ENCODE measurements around the gene NOP9. TPM values are rescaled to one million over a fixed set of nuclear protein-coding genes. Genes with fewer than 3 reads are reported as not detected.

Gene NOP9
- polyA plus RNA-seq, 5 donors, result 21.3 to 26.7 (median 24.3) TPM

DNA sequence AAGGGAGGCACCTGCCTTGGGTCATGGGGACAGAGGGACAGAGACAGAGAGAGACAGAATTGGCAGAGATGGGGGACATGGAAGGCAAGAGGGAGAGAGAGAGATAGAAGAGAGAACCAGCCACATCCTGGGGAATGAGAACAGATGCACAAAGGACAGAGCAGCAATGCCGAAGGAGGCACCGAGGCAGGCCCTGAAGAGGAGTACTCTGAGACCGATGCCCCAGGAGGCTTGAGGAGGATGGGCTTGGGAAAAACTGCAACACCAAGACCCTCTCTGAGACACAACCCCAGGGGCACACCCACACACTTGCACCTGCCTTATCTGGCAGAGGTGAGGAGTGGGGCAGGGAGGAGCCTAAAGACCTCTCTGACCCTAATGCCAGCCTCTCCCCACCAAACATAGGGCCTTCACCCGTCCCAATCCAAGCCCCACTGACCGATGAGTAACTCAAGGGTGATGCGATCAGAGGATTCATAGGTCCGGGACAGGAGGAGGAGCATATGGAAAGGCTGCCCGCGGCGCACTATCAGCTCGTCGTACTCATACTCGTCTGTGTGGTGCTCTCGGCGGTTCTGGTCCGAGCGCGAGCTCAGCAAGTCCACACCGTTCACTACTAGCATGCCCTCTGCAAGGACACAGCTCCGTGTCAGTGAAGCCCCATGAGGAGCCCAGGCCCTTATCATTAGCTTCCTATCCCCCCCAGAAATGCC, 38.2 kb upstream of the NOP9 start:
- no peak for DNase-seq

DNA sequence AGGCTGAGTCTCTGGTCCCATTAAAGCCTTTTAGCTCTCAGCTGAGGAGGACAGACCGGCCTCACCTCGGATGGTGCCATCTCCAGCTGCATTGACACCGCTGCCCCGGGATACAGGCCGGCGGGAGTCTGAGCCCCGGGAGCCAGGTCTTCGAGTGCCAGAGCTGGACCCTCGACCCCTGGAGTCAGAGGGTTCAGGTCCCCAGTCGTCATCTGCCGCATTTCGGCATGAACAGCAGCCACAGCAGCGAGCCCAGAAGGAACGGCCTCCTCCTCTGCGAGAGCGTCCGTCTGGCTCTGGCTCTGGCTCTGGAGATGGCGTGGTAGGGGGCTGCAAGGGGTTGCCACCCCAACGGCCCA, 37.7 kb upstream of the NOP9 start:
- no peak for DNase-seq

- no peak for DNase-seq
These were observed 36.6 kb upstream of the NOP9 start, which contains the start of gene TGM1 for GRCh38 chr14:24262821-24263733. TGM1 (minus strand) TSS chr14:24263177; CDS start chr14:24262352, 825 bp downstream.

GRCh38 chr14:24263848-24264247, 35.8 kb upstream of the NOP9 start:
- DNase-seq, result no peak

DNA sequence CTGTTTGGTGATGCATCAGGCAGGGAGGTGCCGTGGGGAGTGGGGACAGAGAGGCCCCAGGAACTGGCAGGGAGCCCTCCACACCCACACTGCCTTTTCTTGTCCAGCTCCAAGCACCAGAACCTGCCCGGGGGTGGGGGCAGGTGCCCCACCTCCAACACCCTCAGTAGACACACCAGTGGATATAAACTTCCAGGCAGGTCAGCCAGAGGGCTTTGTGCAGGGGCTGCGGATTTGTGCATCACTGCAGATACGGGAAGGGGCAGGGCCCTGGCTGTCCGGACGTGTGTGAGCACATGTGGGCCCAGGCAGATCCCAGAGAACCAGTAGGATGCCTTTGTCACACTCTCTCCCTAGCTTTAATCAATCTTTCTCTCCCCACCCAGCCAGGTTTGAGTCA, 35.4 kb upstream of the NOP9 start:
- no peak for DNase-seq

- DNase-seq, result no peak
These were observed 33.1 kb upstream of the NOP9 start for GRCh38 chr14:24266344-24267244.

DNA sequence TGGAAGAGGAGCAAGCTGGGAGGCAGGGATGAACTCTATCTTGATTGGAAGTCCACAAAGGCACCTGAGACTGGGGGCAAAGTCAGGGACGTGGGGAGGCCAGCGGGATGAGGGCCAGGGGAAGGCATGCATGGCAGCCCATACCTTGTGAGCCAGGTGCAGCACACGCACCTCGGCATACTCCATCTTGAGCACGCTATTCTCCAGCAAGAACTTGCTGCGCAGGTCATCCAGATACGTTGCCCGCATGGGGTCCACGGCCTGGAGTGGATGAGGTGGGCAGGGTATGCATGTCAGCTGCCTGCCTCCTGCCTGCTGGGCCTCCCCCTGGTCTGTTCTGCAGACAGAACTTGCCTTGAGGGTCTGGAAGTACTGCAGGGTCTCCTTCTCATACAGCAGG, 32.1 kb upstream of the NOP9 start:
- no peak for DNase-seq

DNA sequence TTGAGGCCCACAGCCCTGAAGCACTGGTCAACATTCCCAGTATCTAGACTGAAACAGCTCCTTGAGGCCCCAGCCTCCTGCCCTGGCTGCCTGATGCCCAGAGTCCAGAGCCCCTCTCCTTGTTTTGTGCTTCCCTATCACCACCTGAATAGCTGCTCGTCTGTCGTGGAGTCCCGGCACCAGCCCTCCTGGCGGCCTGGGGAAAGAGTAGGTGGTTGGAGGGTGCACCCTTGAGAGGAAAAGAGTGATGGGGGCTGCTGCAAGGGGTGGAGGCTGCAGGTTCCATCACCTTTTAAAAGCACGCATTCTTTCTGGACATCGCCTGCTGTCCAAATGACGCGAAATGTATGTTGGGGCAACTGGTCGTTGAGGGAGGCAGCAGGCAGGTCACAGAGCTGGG, 31.4 kb upstream of the NOP9 start:
- no peak for DNase-seq

- DNase-seq, result no peak
These were observed 30.3 kb upstream of the NOP9 start for GRCh38 chr14:24269368-24269767.

DNA sequence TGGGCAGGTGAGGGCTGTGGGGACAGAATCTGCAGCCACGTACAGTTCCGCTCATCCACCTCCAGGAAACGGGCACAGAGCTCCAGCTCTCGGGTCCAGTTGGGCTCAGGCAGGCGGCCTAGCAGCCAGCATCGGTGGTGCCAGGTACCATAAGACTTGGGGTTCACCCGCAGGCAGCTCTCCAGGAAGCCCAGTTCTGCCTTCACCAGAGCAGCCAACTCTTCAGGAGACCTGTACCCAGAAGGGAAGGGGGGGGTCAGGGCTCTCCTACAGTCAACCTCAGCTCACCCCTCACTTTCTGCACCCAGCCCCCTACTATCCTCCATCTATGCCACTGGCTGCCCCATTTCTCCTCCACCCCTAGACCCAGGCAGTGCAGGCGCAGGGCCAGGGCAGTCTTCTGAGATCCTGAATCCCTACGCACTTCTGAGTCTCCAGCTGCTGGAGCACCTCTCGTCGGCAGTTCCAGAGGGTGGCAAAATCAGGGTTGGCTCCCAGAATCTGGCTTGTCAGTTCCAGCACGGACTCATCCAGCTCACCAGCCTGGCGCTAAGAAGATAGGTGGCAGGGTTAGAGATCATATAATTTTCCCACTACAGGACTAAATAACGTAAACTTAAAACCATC, 29.6 kb upstream of the NOP9 start:
- no peak for DNase-seq

GRCh38 chr14:24270537-24271133, 29.0 kb upstream of the NOP9 start:
- no peak for DNase-seq

GRCh38 chr14:24271134-24271833, 28.4 kb upstream of the NOP9 start, which contains the start of gene RABGGTA:
RABGGTA (minus strand) TSS chr14:24271597; CDS start chr14:24271115, 482 bp downstream.
- peak; percentile 82 to 83 for DNase-seq

DNA sequence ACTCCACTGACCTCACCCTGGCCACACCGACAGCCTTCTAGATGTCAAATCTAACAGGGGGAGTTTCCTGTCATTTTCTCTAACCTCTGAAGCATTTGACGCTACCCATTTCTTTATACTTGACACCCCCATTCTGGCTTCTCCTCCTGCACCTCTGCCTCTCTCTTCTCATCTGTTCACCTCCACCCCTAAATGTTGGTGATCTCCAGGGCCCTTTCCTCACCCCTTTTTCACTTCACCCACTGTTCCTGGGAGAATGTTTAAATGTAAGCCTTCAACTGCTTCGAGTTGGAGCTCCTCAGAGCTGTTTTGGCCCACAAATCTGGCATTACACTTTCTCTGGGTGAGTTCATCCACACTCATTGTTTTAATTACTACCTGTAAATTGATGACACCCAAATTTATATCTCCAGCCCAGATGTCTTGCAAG, 27.8 kb upstream of the NOP9 start:
- DNase-seq, result peak in 1 of 2 donors; percentile 28

- no peak for DNase-seq
These were observed 27.2 kb upstream of the NOP9 start for GRCh38 chr14:24272467-24272866.

GRCh38 chr14:24273422-24273998, 26.1 kb upstream of the NOP9 start:
- DNase-seq, result no peak

DNA sequence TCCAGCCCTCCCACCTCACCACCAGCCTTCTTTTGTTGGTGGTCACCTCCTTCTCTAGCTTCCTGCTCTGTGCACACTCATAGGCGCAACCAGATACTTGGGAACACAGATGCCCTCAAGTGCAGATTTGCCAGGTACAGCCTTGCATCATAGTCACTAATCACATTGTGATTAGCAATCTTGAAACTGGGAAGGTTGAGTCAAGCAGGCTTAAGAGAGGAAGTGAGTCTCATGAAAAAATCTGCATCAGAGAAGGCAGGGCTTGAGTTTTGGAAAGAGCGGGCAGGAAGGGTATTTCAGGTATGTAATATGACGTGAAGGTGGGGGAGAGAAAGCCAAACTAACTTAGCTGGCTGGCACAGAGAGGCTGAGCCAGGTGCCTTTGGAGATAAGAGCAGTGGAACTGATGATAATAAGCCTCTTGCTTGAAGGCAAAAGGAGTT, 25.5 kb upstream of the NOP9 start:
- DNase-seq, result peak; percentile 21 to 25

GRCh38 chr14:24277071-24277470, 22.6 kb upstream of the NOP9 start:
- no peak for DNase-seq

DNA sequence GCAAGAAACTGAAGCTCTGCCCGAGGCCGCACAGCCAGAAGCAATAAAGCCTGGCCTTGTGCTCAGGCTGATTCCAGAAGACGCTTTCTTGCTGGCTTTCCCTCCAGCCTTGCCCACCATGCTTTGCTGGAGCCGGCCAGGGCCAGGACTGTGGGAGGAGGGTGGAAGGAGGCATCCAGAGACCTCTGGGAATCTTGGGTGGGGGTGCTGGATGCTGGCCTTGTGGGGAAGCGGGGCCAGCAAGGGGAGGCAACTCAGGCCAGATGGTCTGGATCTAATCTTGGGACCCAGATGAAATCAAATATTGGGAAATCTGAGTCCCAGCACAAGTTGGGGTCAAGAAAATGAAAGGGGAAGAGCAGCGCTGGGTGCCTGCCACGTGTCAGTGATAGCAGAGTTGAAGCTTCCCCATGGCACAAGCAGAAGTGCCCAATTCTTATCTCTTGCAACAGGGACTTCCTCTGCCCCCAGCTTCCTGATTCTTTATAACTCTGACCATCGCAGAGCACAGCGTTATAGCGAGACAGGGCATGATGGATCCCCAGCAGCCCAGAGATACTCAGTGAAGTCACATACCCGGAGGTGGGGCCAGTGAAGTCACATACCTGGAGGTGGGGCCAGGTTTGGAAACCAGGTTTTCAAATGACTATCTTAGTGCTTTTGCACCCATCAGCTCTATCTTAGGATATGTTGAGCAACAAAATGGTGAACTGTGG, 21.9 kb upstream of the NOP9 start:
- DNase-seq, result no peak

DNA sequence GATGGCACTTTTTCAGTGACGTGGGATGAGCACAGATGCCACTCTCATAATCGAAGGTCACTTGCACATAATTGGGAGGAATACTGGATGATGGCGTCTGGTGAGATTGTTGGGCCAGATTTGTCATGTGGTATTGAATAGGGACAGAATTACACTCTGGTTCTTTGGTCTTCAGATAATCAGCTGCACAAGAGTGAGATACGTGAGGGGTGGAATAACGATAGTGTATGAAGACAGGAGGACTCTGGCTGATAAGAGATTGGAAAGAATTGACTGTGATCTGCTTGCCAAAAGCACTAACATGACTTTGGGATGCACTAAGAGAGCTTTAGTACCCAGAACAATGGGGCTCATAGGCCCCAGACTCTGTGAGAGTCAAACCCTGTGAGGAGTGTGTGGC, 21.2 kb upstream of the NOP9 start:
- DNase-seq, result no peak

All from right lung (tissue), 5 donors.